Left lung (tissue), 10 donors: Measurements from ENCODE around the gene NSD2. TPM values are rescaled to one million over a fixed set of nuclear protein-coding genes. Genes with fewer than 3 reads are reported as not detected.

Source experiments
- ATAC-seq: fragments of 200-7000 bp; cut with Tn5 transposase; one replicate; pipeline ENCODE4 v1.9.1; 2020; ENCODE audit warnings: moderate library complexity
- DNase-seq, 4 donors: peaks; one replicate each; pipeline ENCODE4 v3.0.0-alpha.2; 2013 to 2020
- H3K27ac ChIP-seq, 2 donors: fragments of 200-600 bp; sonication (generic) in 1 of 2; one replicate each; pipeline versions ENCODE4 v1.5.0 to v1.8.0; 2020 to 2021
- H3K27me3 ChIP-seq, 2 donors: fragments of 200-600 bp; sonication (generic) in 1 of 2; one replicate each; pipeline versions ENCODE4 v1.5.0 to v1.8.0; 2020 to 2021
- H3K36me3 ChIP-seq, 2 donors: fragments of 200-600 bp; sonication (generic) in 1 of 2; one replicate each; pipeline versions ENCODE4 v1.5.0 to v1.8.0; 2020 to 2021
- H3K4me1 ChIP-seq, 2 donors: fragments of 200-600 bp; one replicate each; pipeline ENCODE4 v1.8.0; 2021
- H3K4me3 ChIP-seq, 2 donors: fragments of 200-600 bp; sonication (generic) in 1 of 2; one replicate each; pipeline versions ENCODE4 v1.5.0 to v1.8.0; 2020 to 2021; ENCODE audit warnings: mild to moderate bottlenecking in 1 of 2
- H3K9me3 ChIP-seq, 2 donors: fragments of 200-600 bp; sonication (generic) in 1 of 2; one replicate each; pipeline versions ENCODE4 v1.5.0 to v1.8.0; 2020 to 2021
- CTCF ChIP-seq, 2 donors: fragments of 200-600 bp; sonication (generic) in 1 of 2; IDR thresholded peaks; one replicate each; pipeline versions ENCODE4 v1.5.0 to v1.8.0; 2021; ENCODE audit warnings: antibody characterized with exemption in 2 of 2
- intact Hi-C, 2 donors: fragments of 100-400 bp; cut with DNase I; formaldehyde crosslinking; loops; one replicate each; pipeline versions ENCODE4 v1.11.2 to v1.14.2; 2022
- polyA plus RNA-seq, 6 donors: library from polyadenylated mRNA; unstranded; fragments of 120-200 nt; gene quantifications; one replicate each; pipeline ENCODE4 v1.2.1, GENCODE V29; 2013; ENCODE audit not compliant: insufficient read length in 6 of 6
- total RNA-seq, 2 donors: library from RNA; stranded (reverse); fragmentation: NEBNext Ultra II Directional; extraction: Animal tissue kit (Norgen Biotek cat#: 25700); gene quantifications; one replicate each; pipeline ENCODE4 v1.2.1, GENCODE V29; 2021
- donor health status: DM: no; HTN: yes; CAD: no.
- donor health status: DM: no; HTN: no; CAD: no.

NSD2 gene
- total and polyA plus RNA-seq, 8 donors = 53.6 to 93.8 (median 80.0) TPM

- Histone ChIP-seq H3K27ac (no peak overlapping the region), H3K4me1 (peaks cover 7 to 30% of the 10 kb centered on the region in 2 donors), H3K36me3 (peaks cover 0 to 22% of the 10 kb centered on the region in 2 donors), H3K9me3 (no peaks in the 10 kb centered on the region), H3K4me3 (no peak overlapping the region), H3K27me3 (no peaks in the 10 kb centered on the region)
- TF ChIP-seq CTCF (IDR thresholded peaks at IDR 0.05) = no peak
- intact Hi-C loops = no loop called here
- no peak for ATAC-seq
- peak in 1 of 4 donors; percentile 45 for DNase-seq
Observed at GRCh38 chr4:1850276-1850675, 20.9 kb upstream of the NSD2 start.

- Histone ChIP-seq H3K4me1 (peaks cover 7 to 31% of the 10 kb centered on the region in 2 donors), H3K36me3 (peaks cover 0 to 14% of the 10 kb centered on the region in 2 donors), H3K4me3 (no peak overlapping the region), H3K27ac (no peak overlapping the region), H3K27me3 (no peaks in the 10 kb centered on the region), H3K9me3 (no peaks in the 10 kb centered on the region)
- DNase-seq (peak in 1 of 4 donors; percentile 44), ATAC-seq (no peak)
- TF ChIP-seq CTCF (IDR thresholded peaks at IDR 0.05) = no peak
- intact Hi-C loops = no loop called here
Observed at GRCh38 chr4:1851160-1851559, 20.0 kb upstream of the NSD2 start.

GRCh38 chr4:1851575-1852410 lies 19.4 kb upstream of the NSD2 start:
- peaks cover 7 to 33% of the 10 kb centered on the region in 2 donors for H3K4me1 ChIP-seq
- intact Hi-C loops = no loop called here
- no peak for TF ChIP-seq CTCF (IDR thresholded peaks at IDR 0.05)
- peak in 2 of 4 donors; percentile 7 to 67 for DNase-seq
- peaks cover 0 to 7% of the 10 kb centered on the region in 2 donors for H3K36me3 ChIP-seq
- no peak overlapping the region for H3K4me3 ChIP-seq
- ATAC-seq = no peak
- H3K27me3 ChIP-seq = no peaks in the 10 kb centered on the region
- no peaks in the 10 kb centered on the region for H3K9me3 ChIP-seq
- H3K27ac ChIP-seq = no peak overlapping the region

- no peak overlapping the region for H3K4me3 ChIP-seq
- intact Hi-C loops = no loop called here
- TF ChIP-seq CTCF (IDR thresholded peaks at IDR 0.05) = no peak
- H3K4me1 ChIP-seq = peaks cover 14 to 41% of the 10 kb centered on the region in 2 donors
- H3K27me3 ChIP-seq = no peaks in the 10 kb centered on the region
- no peak overlapping the region for H3K27ac ChIP-seq
- H3K9me3 ChIP-seq = no peaks in the 10 kb centered on the region
- ATAC-seq (no peak), DNase-seq (peak in 1 of 4 donors; percentile 47)
- H3K36me3 ChIP-seq = no peaks in the 10 kb centered on the region
Observed at GRCh38 chr4:1852904-1853623, 18.1 kb upstream of the NSD2 start.

- DNase-seq = no peak
- TF ChIP-seq CTCF (IDR thresholded peaks at IDR 0.05) = no peak
- H3K27ac ChIP-seq = peak overlapping the region in 1 of 2 donors; percentile 75
- no peaks in the 10 kb centered on the region for H3K27me3 ChIP-seq
- H3K4me1 ChIP-seq = peaks cover 14 to 41% of the 10 kb centered on the region in 2 donors
- H3K9me3 ChIP-seq = no peaks in the 10 kb centered on the region
- intact Hi-C loops = no loop called here
- no peak for ATAC-seq
- H3K4me3 ChIP-seq = peak overlapping the region; percentile 76 to 87
- H3K36me3 ChIP-seq = no peaks in the 10 kb centered on the region
Observed at GRCh38 chr4:1854752-1855151, 16.4 kb upstream of the NSD2 start.
